Amniotic stem cell (primary cell): Measurements from ENCODE around the gene IL6R.
"Not testable (repeated sequence)": the region's sequence is repeated elsewhere in the genome, so short reads cannot be mapped to it uniquely, and the experiment has no call there.

Source experiments
- DNase-seq: peaks from one replicate; lab custom pipeline; 2025; lab: John Stamatoyannopoulos, UW

Gene IL6R

GRCh38 chr1:154483941-154484803, 79.0 kb downstream of the IL6R start:
- DNase-seq: no peak

GRCh38 chr1:154485106-154485505, 80.0 kb downstream of the IL6R start:
- DNase-seq: no peak

DNA sequence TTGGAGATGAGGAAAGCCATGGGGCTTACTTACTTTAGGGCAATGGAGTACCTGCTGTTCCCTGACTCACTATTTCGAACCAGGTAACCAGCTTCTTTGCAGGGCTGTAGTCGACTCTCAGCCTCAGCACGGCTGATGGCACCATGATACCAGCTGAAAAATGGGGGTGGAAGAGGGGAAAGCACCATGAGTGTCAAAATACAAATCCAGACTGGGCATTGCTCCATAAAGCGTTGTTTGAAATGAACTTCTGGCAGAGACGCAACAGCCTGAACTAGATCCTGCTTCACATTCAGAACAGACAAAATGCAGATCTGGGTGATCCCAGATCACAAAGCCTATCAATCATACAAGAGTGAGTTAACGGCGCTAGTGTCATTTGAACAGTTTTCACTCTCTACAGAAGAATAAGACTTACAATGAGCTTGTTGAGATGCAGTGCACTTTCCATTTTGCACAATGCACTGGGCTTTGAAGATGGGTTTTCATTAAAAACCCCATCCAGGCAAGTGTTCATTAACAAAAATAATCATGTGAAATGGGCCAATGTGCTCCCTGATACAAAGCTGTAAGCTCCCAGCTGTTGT, 80.9 kb downstream of the IL6R start:
- DNase-seq: no peak

DNA sequence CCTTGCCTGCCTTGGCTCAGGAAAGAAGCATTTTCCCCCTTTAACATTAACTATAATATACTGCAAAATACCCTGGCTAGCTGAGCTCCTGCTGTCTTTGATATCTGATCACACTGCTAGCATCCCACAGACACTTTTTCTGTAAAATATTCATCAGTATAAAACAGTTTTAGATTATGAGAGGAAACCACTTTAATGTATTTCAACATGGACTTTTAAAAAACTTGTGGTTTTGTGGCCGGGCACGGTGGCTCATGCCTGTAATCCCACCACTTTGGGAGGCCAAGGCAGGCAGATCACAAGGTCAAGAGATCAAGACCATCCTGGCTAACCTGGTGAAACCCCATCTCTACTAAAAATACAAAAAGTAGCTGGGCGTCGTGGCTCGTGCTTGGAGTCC, 81.6 kb downstream of the IL6R start:
- not testable (repeated sequence) for DNase-seq

- DNase-seq: no peak
These were observed 83.8 kb downstream of the IL6R start for GRCh38 chr1:154488922-154489321.

DNA sequence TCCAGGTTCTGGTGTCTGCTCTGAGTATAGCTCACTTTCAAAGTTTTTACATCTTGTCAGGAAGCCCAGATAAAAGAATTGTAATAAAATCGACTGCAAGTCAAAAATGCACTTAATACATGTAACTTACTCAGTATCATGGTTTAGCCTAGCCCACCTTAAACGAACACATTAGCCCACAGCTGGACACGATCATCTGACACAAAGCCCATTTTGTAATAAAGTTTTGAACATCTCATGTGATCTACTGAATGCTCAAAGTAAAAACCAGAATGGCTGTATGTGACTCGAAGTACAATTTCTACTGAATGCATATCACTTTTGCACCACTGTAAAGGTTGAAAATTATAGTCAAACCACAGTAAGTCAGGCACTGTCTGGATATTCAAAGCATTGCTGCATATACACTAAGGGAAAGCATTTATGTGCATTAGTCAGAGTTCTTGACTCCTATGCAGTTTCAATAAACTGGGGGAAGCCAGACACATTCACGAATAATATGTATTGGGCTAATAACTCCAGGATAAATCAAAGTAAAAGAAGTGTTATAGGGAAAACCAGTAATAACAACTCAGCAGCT, 84.6 kb downstream of the IL6R start:
- no peak for DNase-seq

GRCh38 chr1:154490317-154490716, 85.2 kb downstream of the IL6R start:
- no peak for DNase-seq

DNA sequence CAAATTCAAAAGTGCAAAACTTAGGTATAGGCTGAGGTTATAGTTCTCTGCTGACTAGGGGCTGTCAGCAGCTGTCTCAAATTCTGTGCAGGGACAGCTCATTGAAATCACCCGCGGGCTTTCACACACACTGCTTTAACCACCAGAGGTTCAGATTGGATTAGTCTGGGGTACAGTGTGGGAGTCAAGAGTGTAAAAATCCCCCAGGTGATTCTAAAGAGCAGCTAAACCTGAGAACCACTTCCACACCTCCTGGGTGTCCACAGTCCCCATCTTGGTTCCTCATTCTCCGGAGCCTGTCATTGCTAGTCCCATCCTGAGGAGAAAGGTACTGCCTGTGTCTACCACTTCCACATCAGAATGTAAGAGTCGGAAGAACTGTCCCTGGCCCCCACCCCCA, 87.0 kb downstream of the IL6R start:
- no peak for DNase-seq

- no peak for DNase-seq
These were observed 88.1 kb downstream of the IL6R start for GRCh38 chr1:154493276-154493675.

DNA sequence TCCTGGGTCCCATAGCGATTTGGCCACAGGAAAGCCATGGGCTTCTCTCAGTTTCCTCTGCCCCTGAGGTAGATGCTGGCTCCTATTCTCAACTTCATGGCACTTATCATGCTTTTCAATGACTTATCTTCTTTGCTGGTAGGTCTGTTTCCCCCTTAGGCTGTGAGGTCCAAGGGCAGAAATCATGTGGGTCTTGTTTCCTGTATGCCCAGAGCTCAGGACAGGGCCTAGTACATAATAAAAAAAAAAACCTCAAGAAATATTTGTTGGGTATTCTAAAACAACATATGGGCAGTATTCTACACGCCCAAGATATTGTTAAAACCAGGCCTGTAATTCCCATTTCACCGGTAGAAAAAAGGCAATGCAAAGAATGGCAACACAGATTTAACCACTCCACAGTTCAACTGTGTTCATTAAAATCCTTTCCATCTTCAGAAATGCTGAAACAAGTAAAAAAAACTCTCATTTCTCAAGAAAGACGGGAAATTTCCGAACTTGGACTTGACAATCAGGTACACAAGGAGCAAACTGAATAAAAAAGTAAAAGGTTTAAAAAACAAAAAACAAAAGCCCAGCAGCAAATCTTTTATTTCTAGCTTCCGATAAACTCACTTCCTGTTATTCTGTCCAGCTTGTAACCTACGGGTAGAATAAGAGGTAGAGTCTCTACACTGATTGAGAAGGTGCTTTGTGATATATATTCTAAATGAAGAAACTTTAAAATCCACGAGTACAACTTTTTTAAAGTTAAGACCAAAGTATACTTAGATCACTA, 90.5 kb downstream of the IL6R start:
- no peak for DNase-seq

- no peak for DNase-seq
These were observed 91.2 kb downstream of the IL6R start for GRCh38 chr1:154496383-154496782.

DNA sequence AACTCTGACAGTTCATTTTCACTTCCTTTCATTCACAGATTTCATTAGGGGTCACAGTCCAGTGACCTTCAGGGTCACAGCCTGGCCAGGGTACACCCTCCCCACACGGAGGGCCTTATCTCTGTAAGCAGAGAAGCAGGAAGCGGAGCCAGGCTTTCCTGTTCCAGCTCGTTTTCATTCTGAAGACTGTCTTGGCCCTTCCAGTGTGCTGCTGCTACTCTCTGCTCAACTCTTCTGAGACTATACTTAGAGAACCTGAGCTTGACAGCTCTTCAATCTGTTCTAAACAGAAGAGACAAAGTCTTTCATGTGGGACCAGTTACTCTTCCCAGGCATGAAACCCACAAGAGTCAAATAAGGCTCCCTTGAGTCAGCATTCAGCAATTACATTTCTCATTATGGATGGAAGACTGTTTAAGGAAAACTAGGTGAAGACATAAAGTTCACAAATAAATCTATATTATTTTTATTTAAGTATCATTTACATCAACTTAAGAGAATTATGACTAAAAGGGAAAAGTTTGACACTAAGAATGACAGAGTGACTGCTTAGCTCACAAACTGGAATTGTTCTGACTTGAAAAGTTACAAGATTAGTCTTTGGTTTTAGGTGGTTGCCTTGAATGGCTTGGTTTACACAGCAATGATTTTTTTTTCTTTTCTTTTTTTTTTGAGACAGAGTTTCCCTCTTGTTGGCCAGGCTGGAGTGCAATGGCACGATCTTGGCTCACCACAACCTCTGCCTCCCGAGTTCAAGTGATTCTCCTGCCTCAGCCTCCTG, 92.1 kb downstream of the IL6R start:
- DNase-seq: no peak

DNA sequence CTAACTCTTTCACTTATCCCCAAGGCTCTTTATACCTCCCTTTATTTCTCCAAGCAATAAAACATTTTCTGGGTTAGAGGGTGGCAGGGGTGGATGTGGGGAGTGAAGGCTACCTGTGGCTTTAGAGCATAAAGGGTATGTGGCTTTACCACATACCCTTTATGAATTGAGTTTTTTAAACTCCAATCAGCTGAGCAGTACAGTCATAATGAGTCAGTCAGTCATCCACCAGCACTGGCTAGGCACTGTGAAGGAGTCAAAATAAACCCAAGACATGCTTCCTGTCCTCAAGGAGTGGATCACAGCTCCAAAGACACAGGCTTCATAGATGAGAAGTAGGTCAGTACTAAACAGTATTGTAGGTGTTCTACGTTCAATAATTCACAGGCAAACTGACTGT, 94.3 kb downstream of the IL6R start:
- no peak for DNase-seq

- DNase-seq: no peak
These were observed 95.4 kb downstream of the IL6R start for GRCh38 chr1:154500533-154500932.

DNA sequence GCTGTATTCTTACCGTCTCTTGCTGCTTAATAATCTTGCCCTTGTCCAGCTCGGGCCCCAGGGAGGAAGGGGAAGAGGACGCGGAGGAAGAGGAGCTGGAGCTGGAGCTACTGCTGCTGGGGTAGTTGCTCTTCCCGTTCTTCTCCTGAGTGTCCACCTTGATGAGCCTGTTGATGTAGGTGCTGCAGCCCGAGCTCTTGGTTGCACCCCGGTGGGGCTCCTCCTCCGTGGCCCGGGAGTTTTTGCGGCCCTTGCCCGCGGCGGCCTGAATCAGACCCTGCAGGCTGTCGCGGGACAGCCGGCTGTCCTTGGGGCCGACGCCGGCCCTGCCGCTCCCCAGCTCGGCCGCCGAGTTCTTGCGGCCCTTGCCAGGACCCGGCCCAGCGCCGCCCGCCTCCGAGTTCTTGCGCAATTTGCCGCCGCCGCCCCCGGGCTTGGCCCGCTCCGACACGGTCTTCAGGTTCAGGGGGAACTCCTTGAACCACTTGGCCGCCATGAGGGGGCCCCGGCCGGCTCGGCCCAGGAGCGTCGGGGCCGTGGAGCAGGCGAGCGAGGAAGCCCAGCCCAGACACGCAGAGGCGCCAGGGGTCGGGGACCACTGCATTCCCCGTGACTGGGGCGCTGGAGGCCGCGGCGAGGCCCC, 96.4 kb downstream of the IL6R start:
- no peak for DNase-seq

DNA sequence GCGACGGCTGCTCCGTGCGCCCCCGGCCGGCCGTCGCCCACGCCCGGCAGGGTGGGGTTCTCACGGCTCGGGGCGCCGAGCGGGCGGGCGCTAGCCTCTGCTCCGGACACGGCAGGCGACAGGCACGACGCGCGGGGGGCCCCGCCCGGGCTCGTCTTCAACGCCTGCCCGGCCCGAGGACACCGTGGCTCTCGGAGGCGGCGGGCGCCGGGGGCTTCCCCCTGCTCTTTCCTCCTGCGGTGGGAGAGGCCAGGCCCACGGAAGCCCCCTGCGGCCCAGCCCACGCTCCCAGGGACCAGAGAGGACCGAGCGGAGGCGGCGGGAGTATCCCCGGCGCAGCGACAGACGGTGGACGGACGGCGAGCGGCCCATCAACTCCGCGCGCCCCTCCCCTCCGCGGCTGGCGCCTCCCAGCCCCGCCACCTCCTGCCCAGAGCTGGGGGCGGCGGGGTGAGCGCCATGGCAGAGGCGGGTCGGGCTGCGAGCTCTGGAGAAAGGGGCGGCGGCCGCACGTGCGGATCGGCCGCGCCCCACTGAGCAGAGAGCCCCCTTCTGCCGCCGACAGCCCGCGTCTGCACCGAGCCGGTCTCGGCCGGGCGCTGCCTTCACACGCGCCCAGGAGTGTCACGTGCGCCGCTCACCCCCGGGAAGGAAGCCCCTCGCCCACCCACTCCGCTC, 97.1 kb downstream of the IL6R start, which contains the start of the genes SHE and TDRD10:
Gene SHE (minus strand): TSS at position 347 of the 678 bp plus-strand sequence. CDS start 386 bp downstream, outside the sequence.
Gene TDRD10 (plus strand): TSS at position 154 of the 678 bp plus-strand sequence. CDS start 4,685 bp downstream, outside the sequence.
- DNase-seq: no peak

GRCh38 chr1:154502744-154503115, 97.6 kb downstream of the IL6R start:
- no peak for DNase-seq

GRCh38 chr1:154503898-154504297, 98.8 kb downstream of the IL6R start:
- DNase-seq: no peak

DNA sequence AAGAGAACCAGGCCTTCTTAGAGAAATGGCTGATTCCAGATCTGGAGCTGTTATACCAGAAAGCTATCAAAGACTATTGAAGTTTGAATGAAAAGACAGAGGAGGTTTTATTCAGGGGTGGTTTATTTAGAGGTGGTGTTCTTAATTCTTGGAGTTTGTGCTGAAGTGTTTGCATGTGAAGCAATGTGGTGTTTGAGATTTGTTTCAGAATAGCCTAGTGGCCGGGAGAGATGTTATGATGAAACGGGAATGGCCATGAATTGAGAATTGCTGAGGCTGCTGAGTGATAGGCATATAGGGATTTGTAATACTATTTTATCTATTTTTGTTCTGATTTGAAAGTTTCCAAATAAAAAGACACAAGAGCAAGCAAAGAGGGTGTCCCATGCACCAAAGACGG, 107.6 kb downstream of the IL6R start:
- DNase-seq: no peak

- no peak for DNase-seq
These were observed 109.0 kb downstream of the IL6R start for GRCh38 chr1:154514066-154514553.
